GM06990 (cell line): ENCODE results near the gene C1orf216.
"Not testable (repeated sequence)": the region's sequence is repeated elsewhere in the genome, so short reads cannot be mapped to it uniquely, and the experiment has no call there.

ENCODE experiments used
- DNase-seq: peaks from one replicate; pipeline ENCODE4 v3.0.0-alpha.2; 2011; ENCODE audit not compliant: insufficient read length; ENCODE audit errors: extremely low read depth
- H3K27me3 ChIP-seq: replicated peaks from 2 replicates; pipeline ENCODE4 v1.6.0; 2011; ENCODE audit warnings: low read length; ENCODE audit not compliant: control insufficient read depth, insufficient read depth
- H3K36me3 ChIP-seq: 2 replicates; pipeline ENCODE4 v1.5.1; 2011; ENCODE audit warnings: low read length; ENCODE audit not compliant: control insufficient read depth, insufficient read depth
- H3K4me3 ChIP-seq: replicated peaks from 2 replicates; pipeline ENCODE4 v1.5.1; 2011; ENCODE audit warnings: low read depth, mild to moderate bottlenecking, control low read depth, low read length
- TF ChIP-seq, protein P1 (sequence below): IDR thresholded peaks from 2 replicates; pipeline ENCODE4 v1.5.1; 2011; ENCODE audit warnings: low read length, control low read depth, mild to moderate bottlenecking, inconsistent platforms; ENCODE audit not compliant: insufficient read depth, poor library complexity, severe bottlenecking

Gene C1orf216

DNA sequence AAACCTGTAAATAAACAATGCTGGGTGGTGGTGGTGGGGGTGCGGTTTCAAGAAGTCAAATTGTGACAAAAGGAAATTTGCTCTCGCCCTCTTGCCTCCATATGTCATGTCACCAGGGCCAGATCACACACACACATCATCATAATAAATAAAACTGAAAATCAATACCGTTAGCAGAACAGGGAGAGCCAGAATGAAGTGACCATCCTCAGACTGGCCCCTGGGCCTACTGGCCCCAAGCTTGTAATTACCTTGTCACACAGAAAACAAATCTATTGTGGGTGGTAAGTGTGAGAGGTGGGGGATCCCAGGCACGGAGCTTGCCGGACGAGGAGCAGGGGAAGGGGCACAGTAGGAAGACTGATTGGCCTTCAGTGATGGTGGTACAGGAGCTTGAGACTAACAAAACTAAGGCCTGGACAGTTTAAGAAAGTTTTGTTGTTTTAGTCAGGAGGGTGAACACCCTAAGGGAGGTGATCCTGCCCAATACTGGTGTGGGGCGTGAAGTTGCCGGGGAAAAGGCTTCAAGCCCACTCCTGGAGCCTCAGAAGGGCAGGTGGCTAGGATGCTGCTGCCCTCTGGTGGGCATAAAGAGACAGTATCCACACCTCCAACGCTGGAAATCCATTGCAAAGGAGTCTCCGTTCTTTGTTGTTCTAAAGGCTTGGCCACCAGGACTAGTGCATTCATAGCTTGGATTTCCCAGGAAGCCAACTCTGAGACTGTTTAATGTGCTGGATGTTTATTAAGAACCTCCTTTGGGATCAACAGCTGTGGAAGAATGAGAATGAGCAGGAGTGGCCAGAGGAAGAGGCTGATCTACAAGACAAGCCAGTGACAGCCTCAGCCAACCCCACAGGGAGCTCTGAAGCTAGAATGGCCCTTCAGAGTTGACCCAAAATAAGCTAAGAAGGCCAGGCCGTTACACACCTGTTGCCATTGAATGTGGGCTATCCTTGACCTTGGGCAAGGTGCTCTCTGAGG lies 8.1 kb upstream of the C1orf216 start:
- no peak overlapping the region for H3K4me3 ChIP-seq
- TF ChIP-seq, protein P1, sequence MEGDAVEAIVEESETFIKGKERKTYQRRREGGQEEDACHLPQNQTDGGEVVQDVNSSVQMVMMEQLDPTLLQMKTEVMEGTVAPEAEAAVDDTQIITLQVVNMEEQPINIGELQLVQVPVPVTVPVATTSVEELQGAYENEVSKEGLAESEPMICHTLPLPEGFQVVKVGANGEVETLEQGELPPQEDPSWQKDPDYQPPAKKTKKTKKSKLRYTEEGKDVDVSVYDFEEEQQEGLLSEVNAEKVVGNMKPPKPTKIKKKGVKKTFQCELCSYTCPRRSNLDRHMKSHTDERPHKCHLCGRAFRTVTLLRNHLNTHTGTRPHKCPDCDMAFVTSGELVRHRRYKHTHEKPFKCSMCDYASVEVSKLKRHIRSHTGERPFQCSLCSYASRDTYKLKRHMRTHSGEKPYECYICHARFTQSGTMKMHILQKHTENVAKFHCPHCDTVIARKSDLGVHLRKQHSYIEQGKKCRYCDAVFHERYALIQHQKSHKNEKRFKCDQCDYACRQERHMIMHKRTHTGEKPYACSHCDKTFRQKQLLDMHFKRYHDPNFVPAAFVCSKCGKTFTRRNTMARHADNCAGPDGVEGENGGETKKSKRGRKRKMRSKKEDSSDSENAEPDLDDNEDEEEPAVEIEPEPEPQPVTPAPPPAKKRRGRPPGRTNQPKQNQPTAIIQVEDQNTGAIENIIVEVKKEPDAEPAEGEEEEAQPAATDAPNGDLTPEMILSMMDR = peak; percentile 82
- H3K27me3 ChIP-seq = no peaks in the 10 kb centered on the region
- DNase-seq = peak; percentile 3
- H3K36me3 ChIP-seq = no peaks in the 10 kb centered on the region; the same call in 1 of the 2 replicates

DNA sequence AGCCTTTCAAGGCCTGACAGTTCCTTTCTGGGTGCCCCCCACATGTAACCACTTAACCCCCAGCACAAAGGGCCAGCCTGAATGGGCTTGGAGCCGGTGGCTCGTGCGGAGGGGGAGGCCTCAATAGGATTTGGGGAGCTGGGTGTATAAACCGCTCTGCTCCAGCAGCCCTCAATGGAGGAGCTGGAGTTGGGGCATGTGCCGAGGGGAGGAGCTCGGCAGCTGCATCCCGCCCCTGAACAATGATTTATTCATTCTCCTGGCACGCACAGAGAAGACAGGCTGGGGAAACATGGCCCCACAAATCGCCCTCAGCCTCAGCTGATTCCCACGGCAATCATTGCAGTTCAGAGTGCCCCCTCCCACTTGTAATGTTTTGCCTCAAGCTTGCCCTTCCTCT lies 6.9 kb upstream of the C1orf216 start:
- TF ChIP-seq, protein P1 = no peak
- H3K4me3 ChIP-seq = no peak overlapping the region
- no peaks in the 10 kb centered on the region; the same call in 1 of the 2 replicates for H3K36me3 ChIP-seq
- no peak for DNase-seq
- no peaks in the 10 kb centered on the region for H3K27me3 ChIP-seq

DNA sequence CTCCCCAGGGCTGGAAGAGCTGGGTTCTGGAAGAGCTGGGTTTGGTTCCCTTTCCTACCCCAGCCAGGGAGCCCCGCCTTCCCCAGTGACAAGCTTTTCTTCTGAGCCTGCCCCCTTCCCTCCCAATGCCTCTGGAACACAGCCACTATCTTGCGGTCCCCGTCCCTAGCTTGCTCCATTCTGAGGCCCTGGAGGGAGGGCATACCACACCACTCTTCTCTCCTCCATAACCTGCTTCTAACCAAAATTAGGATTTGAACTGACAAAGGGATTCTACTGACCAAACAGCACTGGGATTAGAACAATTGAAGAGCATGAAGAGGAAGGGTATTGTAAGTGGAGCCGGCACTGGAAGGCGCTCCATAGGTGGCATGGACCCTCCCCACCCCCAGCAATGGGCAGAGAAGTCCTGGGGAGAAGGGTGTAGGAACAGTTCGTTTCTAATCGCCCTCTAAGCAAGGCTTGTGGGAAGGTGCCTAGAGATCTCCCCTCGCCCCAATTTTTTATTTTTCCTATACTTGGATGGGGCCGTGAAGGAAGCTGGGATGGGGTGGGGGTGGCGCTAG lies 690 bp downstream of the C1orf216 start:
- peak overlapping the region; percentile 87 for H3K4me3 ChIP-seq
- TF ChIP-seq, protein P1 = no peak
- DNase-seq = peak; percentile 8
- H3K27me3 ChIP-seq = no peaks in the 10 kb centered on the region
- H3K36me3 ChIP-seq = peaks cover 4% of the 10 kb centered on the region

DNA sequence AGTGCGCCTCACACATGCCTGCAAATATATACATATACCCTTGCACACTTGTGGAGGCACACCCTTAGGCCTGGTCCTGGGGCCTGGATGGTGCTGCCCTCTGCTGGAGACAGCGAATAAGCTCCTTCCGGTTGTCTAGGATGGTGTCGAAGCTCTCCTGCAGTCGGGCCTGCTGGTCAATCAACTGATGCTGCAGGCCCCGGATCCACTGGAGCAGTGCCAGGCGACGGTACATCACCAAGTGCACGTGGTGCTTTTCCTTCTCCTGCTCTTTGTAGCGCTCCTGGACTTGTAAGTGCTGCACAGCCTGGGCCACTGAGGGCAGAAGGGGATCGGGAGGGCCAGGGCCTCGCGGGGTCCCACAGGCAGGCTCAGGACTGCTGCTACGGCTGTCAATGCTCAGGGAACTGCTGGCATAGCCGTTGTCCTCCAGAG lies 3.1 kb downstream of the C1orf216 start:
- DNase-seq = peak; percentile 57
- Histone ChIP-seq H3K27me3 (no peaks in the 10 kb centered on the region), H3K36me3 (peaks cover 4% of the 10 kb centered on the region), H3K4me3 (no peak overlapping the region)
- TF ChIP-seq, protein P1 = peak; percentile 94

- no peak overlapping the region for H3K4me3 ChIP-seq
- no peak for DNase-seq
- TF ChIP-seq, protein P1 = no peak
- H3K27me3 ChIP-seq = no peaks in the 10 kb centered on the region
- H3K36me3 ChIP-seq = peaks cover 4% of the 10 kb centered on the region
Measured at GRCh38 chr1:35714921-35715567, 3.6 kb downstream of the C1orf216 start.

GRCh38 chr1:35711098-35711497 lies 7.6 kb downstream of the C1orf216 start:
- not testable (repeated sequence) for H3K36me3 ChIP-seq, H3K27me3 ChIP-seq, H3K4me3 ChIP-seq, DNase-seq
